GM23338 (cell line): ENCODE measurements around the gene ATP5ME. TPM values are rescaled to one million over a fixed set of nuclear protein-coding genes. Genes with fewer than 3 reads are reported as not detected.

ENCODE experiments used
- ATAC-seq: fragments of 200-7000 bp; cut with Tn5 transposase; 3 replicates; pipeline ENCODE4 v1.9.1; 2020
- DNase-seq: peaks from one replicate; pipeline ENCODE4 v3.0.0-alpha.2; 2015; ENCODE audit warnings: low spot score
- H2AFZ ChIP-seq: fragments of 200-600 bp; sonication (generic); 2 replicates; pipeline ENCODE4 v1.8.0; 2016; ENCODE audit warnings: antibody characterized with exemption, mild to moderate bottlenecking, moderate library complexity
- H3F3A ChIP-seq: fragments of 200-600 bp; sonication (generic); replicated peaks from 2 replicates; pipeline ENCODE4 v1.8.0; 2017; ENCODE audit warnings: antibody characterized with exemption, mixed run types, low read depth
- H3K27ac ChIP-seq: fragments of 200-600 bp; sonication (generic); 2 replicates; pipeline ENCODE4 v1.6.1; 2016; ENCODE audit warnings: low read depth
- H3K27me3 ChIP-seq: fragments of 200-600 bp; sonication (generic); 2 replicates; pipeline ENCODE4 v1.8.0; 2016; ENCODE audit warnings: mild to moderate bottlenecking, mixed run types, moderate library complexity; ENCODE audit not compliant: insufficient read depth
- H3K36me3 ChIP-seq: fragments of 200-600 bp; sonication (generic); 2 replicates; pipeline ENCODE4 v1.8.0; 2016; ENCODE audit warnings: mild to moderate bottlenecking; ENCODE audit not compliant: insufficient read depth
- H3K4me1 ChIP-seq: fragments of 200-600 bp; sonication (generic); 2 replicates; pipeline ENCODE4 v1.8.0; 2016; ENCODE audit warnings: mild to moderate bottlenecking, moderate library complexity; ENCODE audit not compliant: insufficient read depth
- H3K4me2 ChIP-seq: fragments of 200-600 bp; sonication (generic); 2 replicates; pipeline ENCODE4 v1.7.1; 2017; ENCODE audit warnings: mixed run types
- H3K4me3 ChIP-seq: fragments of 200-600 bp; sonication (generic); 2 replicates; pipeline ENCODE4 v1.6.1; 2016; ENCODE audit warnings: mixed run types
- H3K79me2 ChIP-seq: fragments of 200-600 bp; sonication (generic); replicated peaks from 2 replicates; pipeline ENCODE4 v1.8.0; 2017; ENCODE audit warnings: mild to moderate bottlenecking; ENCODE audit not compliant: insufficient read depth
- H3K9me2 ChIP-seq: fragments of 200-600 bp; sonication (generic); 2 replicates; pipeline ENCODE4 v1.8.0; 2017; ENCODE audit not compliant: insufficient read depth
- H4K20me1 ChIP-seq: fragments of 200-600 bp; sonication (generic); replicated peaks from 2 replicates; pipeline ENCODE4 v1.8.0; 2017; ENCODE audit warnings: mild to moderate bottlenecking; ENCODE audit not compliant: insufficient read depth
- H3K27ac Mint-ChIP-seq: 2 replicates; pipeline ENCODE4 v1.8.0; 2020; ENCODE audit warnings: inconsistent platforms, mild to moderate bottlenecking, moderate library complexity, mixed read lengths
- H3K27me3 Mint-ChIP-seq: 3 replicates; pipeline ENCODE4 v1.8.0; 2022; ENCODE audit warnings: low read depth, mild to moderate bottlenecking, moderate library complexity, mixed read lengths, inconsistent platforms; ENCODE audit not compliant: insufficient read depth, poor library complexity
- H3K36me3 Mint-ChIP-seq: 3 replicates; pipeline ENCODE4 v1.8.0; 2021; ENCODE audit warnings: low read depth, mild to moderate bottlenecking, inconsistent platforms, moderate library complexity, mixed read lengths
- H3K4me1 Mint-ChIP-seq: 3 replicates; pipeline ENCODE4 v1.8.0; 2020; ENCODE audit warnings: mild to moderate bottlenecking, inconsistent platforms, mixed read lengths
- H3K4me3 Mint-ChIP-seq: 3 replicates; pipeline ENCODE4 v1.8.0; 2021; ENCODE audit warnings: moderate library complexity, mild to moderate bottlenecking, inconsistent platforms, mixed read lengths
- H3K9me3 Mint-ChIP-seq: 3 replicates; pipeline ENCODE4 v1.8.0; 2020; ENCODE audit warnings: moderate library complexity, mild to moderate bottlenecking, inconsistent platforms, mixed read lengths
- CTCF ChIP-seq, 2 experiments: fragments of 200-600 bp in 1 of 2; sonication (generic) in 1 of 2; conservative IDR thresholded peaks; 2 replicates each; pipeline versions ENCODE4 v1.5.1 to v1.6.1; 2016 to 2017; ENCODE audit warnings: antibody characterized with exemption in 2 of 2, low read depth in 2 of 2, mild to moderate bottlenecking in 2 of 2, moderate library complexity in 1 of 2
- ETS1 ChIP-seq: IDR thresholded peaks from 2 replicates; pipeline ENCODE4 v1.6.1; 2016; ENCODE audit warnings: antibody characterized with exemption
- EZH2 ChIP-seq: fragments of 200-600 bp; sonication (generic); IDR thresholded peaks from one replicate; pipeline ENCODE4 v1.8.0; 2017; ENCODE audit warnings: antibody characterized with exemption, mild to moderate bottlenecking, low read depth; ENCODE audit not compliant: unreplicated experiment
- JUNB ChIP-seq: IDR thresholded peaks from one replicate; pipeline ENCODE4 v1.6.1; 2016; ENCODE audit warnings: antibody characterized with exemption; ENCODE audit not compliant: unreplicated experiment
- NANOG ChIP-seq: IDR thresholded peaks from 2 replicates; pipeline ENCODE4 v1.6.1; 2016; ENCODE audit warnings: antibody characterized with exemption, borderline replicate concordance
- REST ChIP-seq: IDR thresholded peaks from one replicate; pipeline ENCODE4 v1.6.1; 2018; ENCODE audit warnings: antibody characterized with exemption; ENCODE audit not compliant: unreplicated experiment
- ZNF114 ChIP-seq: fragments of 250-450 bp; sonication (Bioruptor Pico); IDR thresholded peaks from 2 replicates; pipeline ENCODE4 v1.5.0; 2020; ENCODE audit warnings: mild to moderate bottlenecking, moderate library complexity
- ZNF331 ChIP-seq: fragments of 250-450 bp; sonication (Bioruptor Pico); IDR thresholded peaks from 2 replicates; pipeline ENCODE4 v1.5.0; 2020; ENCODE audit warnings: low read depth, mild to moderate bottlenecking, moderate library complexity
- polyA plus RNA-seq: library from polyadenylated mRNA; unstranded; fragments of >200 nt; fragmentation: Nextera tagmentation; extraction: Ambion mirVana; gene quantifications from 2 replicates; pipeline ENCODE4 v1.2.1, GENCODE V29; 2016
- total RNA-seq: library from RNA; depleted of rRNA; stranded (reverse); fragments of >200 nt; shearing (Covaris generic); gene quantifications from 2 replicates; pipeline ENCODE4 v1.2.3, GENCODE V29; 2014

Gene ATP5ME
- total and polyA plus RNA-seq, 2 experiments from 2014 or later: 60.5 to 2,021 TPM

- TF ChIP-seq ZNF331 (CRISPR knock-in tag): no peak
- TF ChIP-seq CTCF (conservative IDR thresholded peaks at IDR 0.05; ENCODE audit: low read depth in 2 of 2): no peak
- TF ChIP-seq NANOG: no peak
- TF ChIP-seq JUNB: no peak
Measured at GRCh38 chr4:722851-723360, 48.8 kb upstream of the ATP5ME start (continued).

GRCh38 chr4:722169-722725, 48.2 kb upstream of the ATP5ME start:
- Histone ChIP-seq H3K36me3 (no peaks in the 10 kb centered on the region), H3K9me2 (no peaks in the 10 kb centered on the region), H3F3A (no peaks in the 10 kb centered on the region), H3K4me3 (no peak overlapping the region), H3K4me1 (no peaks in the 10 kb centered on the region), H2AFZ (no peak overlapping the region), H3K27me3 (no peaks in the 10 kb centered on the region), H3K4me2 (no peak overlapping the region), H3K27ac (no peak overlapping the region), H3K79me2 (peaks cover 79% of the 10 kb centered on the region), H4K20me1 (peaks cover 28% of the 10 kb centered on the region)
- no peaks in the 10 kb centered on the region; the same call in 2 of the 3 replicates for H3K9me3 Mint-ChIP-seq
- ATAC-seq (no peak), DNase-seq (no peak)
- TF ChIP-seq JUNB: no peak
- H3K4me3 Mint-ChIP-seq: no peak overlapping the region
- H3K4me1 Mint-ChIP-seq: peaks cover 2% of the 10 kb centered on the region; the same call in 1 of the 3 replicates
- peaks cover 33% of the 10 kb centered on the region for H3K36me3 Mint-ChIP-seq
- no peak overlapping the region for H3K27ac Mint-ChIP-seq
- H3K27me3 Mint-ChIP-seq: peaks cover 17% of the 10 kb centered on the region

- peaks cover 72% of the 10 kb centered on the region for H3K79me2 ChIP-seq
- no peaks in the 10 kb centered on the region for H3K36me3 ChIP-seq
- TF ChIP-seq ETS1 (no peak), CTCF (conservative IDR thresholded peaks at IDR 0.05; ENCODE audit: low read depth in 2 of 2) (no peak), ZNF114 (CRISPR knock-in tag) (no peak), REST (no peak), EZH2 (no peak), ZNF331 (CRISPR knock-in tag) (no peak)
- H3F3A ChIP-seq: no peaks in the 10 kb centered on the region
- H3K4me2 ChIP-seq: no peak overlapping the region
- H3K9me2 ChIP-seq: no peaks in the 10 kb centered on the region
- no peaks in the 10 kb centered on the region for H3K27me3 ChIP-seq
- Mint-ChIP-seq H3K27me3 (peaks cover 13% of the 10 kb centered on the region), H3K4me3 (no peak overlapping the region), H3K36me3 (peaks cover 33% of the 10 kb centered on the region), H3K4me1 (no peaks in the 10 kb centered on the region; the same call in 2 of the 3 replicates), H3K27ac (peak overlapping the region; percentile 70; the same call in 1 of the 2 replicates), H3K9me3 (no peaks in the 10 kb centered on the region; the same call in 2 of the 3 replicates)
- H3K27ac ChIP-seq: no peak overlapping the region
- peaks cover 26% of the 10 kb centered on the region for H4K20me1 ChIP-seq
- no peaks in the 10 kb centered on the region for H3K4me1 ChIP-seq
- no peak overlapping the region for H2AFZ ChIP-seq
- ATAC-seq: no peak
- no peak overlapping the region for H3K4me3 ChIP-seq
- no peak for DNase-seq
Measured at GRCh38 chr4:721261-722168, 47.4 kb upstream of the ATP5ME start.
